ENCODE data around the gene SMC1B. TPM values are rescaled to one million over a fixed set of nuclear protein-coding genes. Genes with fewer than 3 reads are reported as not detected.
"Not testable (repeated sequence)": the region's sequence is repeated elsewhere in the genome, so short reads cannot be mapped to it uniquely, and the experiment has no call there.

The SMC1B gene
- total RNA-seq, 1 donor from 2014 or later: 0.13 TPM

DNA sequence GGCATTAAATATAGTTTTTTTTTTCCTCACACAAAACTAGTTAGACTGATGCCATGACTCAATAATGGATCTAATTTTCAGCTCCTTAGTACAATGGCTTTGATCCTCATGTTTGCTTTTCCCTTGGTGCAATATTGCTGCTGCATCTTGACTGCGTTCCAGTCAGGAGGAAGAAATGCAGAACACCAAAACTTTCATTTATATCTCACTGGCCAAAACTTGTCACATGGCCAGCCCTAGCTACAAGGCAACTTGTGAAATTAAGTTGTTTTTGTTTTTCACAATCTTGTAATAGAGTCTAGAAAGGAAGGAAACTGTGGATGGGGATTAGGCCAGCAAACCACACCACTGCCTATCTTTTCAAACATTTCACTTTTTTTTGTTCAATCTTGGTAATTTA is 36.7 kb downstream of the SMC1B start:
- intact Hi-C loops (cut with micrococcal nuclease): no loop called here
- peaks cover 5% of the 10 kb centered on the region for H3K4me1 Mint-ChIP-seq
- POLR2A ChIA-PET: no interaction called here
- ATAC-seq (ENCODE audit: low read depth) (no peak), DNase-seq (no peak)
- H3K27ac Mint-ChIP-seq: no peak overlapping the region
- CTCF ChIA-PET: no interaction called here
- no peak overlapping the region for H3K4me3 Mint-ChIP-seq
- H3K36me3 Mint-ChIP-seq (ENCODE audit: low read depth): no peaks in the 10 kb centered on the region
- H3K9me3 Mint-ChIP-seq: no peaks in the 10 kb centered on the region
- no peak for TF ChIP-seq CTCF (IDR thresholded peaks at IDR 0.05)
- peaks cover 2% of the 10 kb centered on the region for H3K27me3 Mint-ChIP-seq

DNA sequence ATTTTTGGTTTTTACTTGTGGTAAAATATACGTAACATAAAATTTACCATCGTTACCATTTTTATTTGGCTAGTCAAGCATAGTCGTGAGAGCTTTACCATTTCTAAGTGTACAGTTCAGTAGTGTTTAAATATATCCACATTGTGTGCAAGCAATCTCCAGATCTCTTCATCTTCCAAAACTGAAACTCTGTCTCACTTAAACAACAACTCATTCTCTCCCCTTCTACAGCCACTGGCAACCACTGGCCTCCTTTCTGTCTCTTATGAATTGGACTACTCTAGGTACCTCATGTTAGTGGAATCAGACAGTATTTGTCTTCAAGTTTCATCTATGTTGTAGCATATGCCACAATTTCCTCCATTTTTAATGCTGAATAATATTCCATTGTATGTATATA is 37.4 kb downstream of the SMC1B start:
- H3K4me1 Mint-ChIP-seq: peaks cover 5% of the 10 kb centered on the region
- DNase-seq: no peak
- intact Hi-C loops (cut with micrococcal nuclease): no loop called here
- H3K4me3 Mint-ChIP-seq: no peak overlapping the region
- TF ChIP-seq CTCF (IDR thresholded peaks at IDR 0.05): no peak
- POLR2A ChIA-PET: no interaction called here
- no peak for ATAC-seq (ENCODE audit: low read depth)
- peaks cover 2% of the 10 kb centered on the region for H3K27me3 Mint-ChIP-seq
- no peak overlapping the region for H3K27ac Mint-ChIP-seq
- CTCF ChIA-PET: no interaction called here
- no peaks in the 10 kb centered on the region for H3K36me3 Mint-ChIP-seq (ENCODE audit: low read depth)
- H3K9me3 Mint-ChIP-seq: no peaks in the 10 kb centered on the region

- H3K4me3 Mint-ChIP-seq; H3K36me3 Mint-ChIP-seq (ENCODE audit: low read depth); H3K27ac Mint-ChIP-seq; ATAC-seq (ENCODE audit: low read depth); CTCF ChIA-PET; intact Hi-C loops (cut with micrococcal nuclease); POLR2A ChIA-PET; H3K27me3 Mint-ChIP-seq; H3K9me3 Mint-ChIP-seq; DNase-seq; H3K4me1 Mint-ChIP-seq: not testable (repeated sequence)
These were observed 39.8 kb downstream of the SMC1B start for GRCh38 chr22:45373592-45373991.

DNA sequence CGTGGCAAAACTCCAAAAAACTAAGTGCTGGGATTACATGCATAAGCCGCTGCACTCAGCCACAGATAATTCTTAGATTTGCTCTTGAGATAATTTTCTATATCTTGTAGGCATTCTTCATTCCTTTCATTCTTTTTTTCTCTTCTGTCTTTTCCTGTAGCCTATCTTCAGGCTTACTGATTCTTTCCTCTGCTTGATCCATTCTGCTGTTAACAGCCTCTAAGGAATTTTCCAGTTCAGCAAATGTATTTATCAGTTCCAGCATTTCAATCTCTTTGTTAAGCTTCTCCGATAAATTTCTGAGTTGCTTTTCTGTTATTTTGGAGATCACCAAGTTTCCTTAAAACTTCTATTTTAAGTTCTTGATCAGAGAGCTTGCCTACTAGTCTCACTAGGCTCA is 46.7 kb downstream of the SMC1B start:
- CTCF ChIA-PET: no interaction called here
- ATAC-seq (ENCODE audit: low read depth): no peak
- TF ChIP-seq CTCF (IDR thresholded peaks at IDR 0.05): no peak
- Mint-ChIP-seq H3K36me3 (ENCODE audit: low read depth) (peaks cover 2% of the 10 kb centered on the region), H3K27me3 (peaks cover 10% of the 10 kb centered on the region), H3K27ac (no peak overlapping the region), H3K4me1 (no peaks in the 10 kb centered on the region), H3K4me3 (no peak overlapping the region), H3K9me3 (peaks cover 9% of the 10 kb centered on the region)
- POLR2A ChIA-PET: no interaction called here
- intact Hi-C loops (cut with micrococcal nuclease): no loop called here
- no peak for DNase-seq

- intact Hi-C loops (cut with micrococcal nuclease): no loop called here
- Mint-ChIP-seq H3K27me3 (peaks cover 7% of the 10 kb centered on the region), H3K9me3 (no peaks in the 10 kb centered on the region), H3K4me3 (no peak overlapping the region), H3K36me3 (ENCODE audit: low read depth) (no peaks in the 10 kb centered on the region), H3K4me1 (no peaks in the 10 kb centered on the region), H3K27ac (no peak overlapping the region)
- TF ChIP-seq CTCF (IDR thresholded peaks at IDR 0.05): no peak
- DNase-seq: no peak
- CTCF ChIA-PET: no interaction called here
- POLR2A ChIA-PET: no interaction called here
- ATAC-seq (ENCODE audit: low read depth): no peak
These were observed 53.8 kb downstream of the SMC1B start for GRCh38 chr22:45359627-45360026.

DNA sequence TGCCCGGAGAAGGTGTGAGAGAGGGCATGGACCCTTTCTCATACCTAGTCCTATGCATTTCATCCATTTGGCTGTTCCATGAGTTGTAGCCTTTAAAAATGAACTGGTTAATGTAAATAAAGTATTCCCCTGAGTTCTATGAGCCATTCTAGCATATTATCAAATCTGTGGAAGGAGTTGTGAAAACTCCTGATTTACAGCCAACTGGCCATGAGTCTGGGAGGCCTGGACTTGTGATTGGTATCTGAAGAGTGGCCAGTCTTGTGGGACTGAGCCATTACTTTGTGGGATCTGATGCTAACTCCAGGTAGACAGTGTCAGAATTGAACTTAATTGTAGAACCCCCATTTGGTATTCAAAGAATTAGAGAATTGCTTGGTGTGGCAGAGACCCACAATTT is 55.3 kb downstream of the SMC1B start:
- intact Hi-C loops (cut with micrococcal nuclease): no loop called here
- TF ChIP-seq CTCF (IDR thresholded peaks at IDR 0.05): no peak
- H3K9me3 Mint-ChIP-seq: no peaks in the 10 kb centered on the region
- H3K4me3 Mint-ChIP-seq: no peak overlapping the region
- H3K27me3 Mint-ChIP-seq: peaks cover 4% of the 10 kb centered on the region
- CTCF ChIA-PET: no interaction called here
- peaks cover 1% of the 10 kb centered on the region for H3K36me3 Mint-ChIP-seq (ENCODE audit: low read depth)
- POLR2A ChIA-PET: no interaction called here
- ATAC-seq (ENCODE audit: low read depth): no peak
- no peak for DNase-seq
- H3K27ac Mint-ChIP-seq: no peak overlapping the region
- no peaks in the 10 kb centered on the region for H3K4me1 Mint-ChIP-seq
